ENCODE data around the gene NT5C3B. TPM values are rescaled to one million over a fixed set of nuclear protein-coding genes. Genes with fewer than 3 reads are reported as not detected.
"Not testable (repeated sequence)": the region's sequence is repeated elsewhere in the genome, so short reads cannot be mapped to it uniquely, and the experiment has no call there.

The NT5C3B gene
- total RNA-seq, 1 donor from 2014 or later = 18.3 TPM

- intact Hi-C loops (cut with micrococcal nuclease) = no loop called here
- peak overlapping the region; percentile 97 for H3K27ac ChIP-seq (replicated peaks)
- no peaks in the 10 kb centered on the region for H3K36me3 ChIP-seq
- H3K27me3 ChIP-seq (ENCODE audit: low read depth) = no peaks in the 10 kb centered on the region
- no peaks in the 10 kb centered on the region for H3K9me3 ChIP-seq (replicated peaks)
- H3K4me1 ChIP-seq = peaks cover 100% of the 10 kb centered on the region
- no peak for TF ChIP-seq CTCF (IDR thresholded peaks at IDR 0.05; ENCODE audit: borderline replicate concordance)
- H3K4me3 ChIP-seq = peak overlapping the region; percentile 88
- DNase-seq = peak; percentile 54
These were observed 54.5 kb downstream of the NT5C3B start for GRCh38 chr17:41781404-41782110.

- H3K4me3 ChIP-seq = no peak overlapping the region
- no peak for DNase-seq
- no peaks in the 10 kb centered on the region for H3K9me3 ChIP-seq (replicated peaks)
- H3K27me3 ChIP-seq (ENCODE audit: low read depth) = no peaks in the 10 kb centered on the region
- intact Hi-C loops (cut with micrococcal nuclease) = no loop called here
- peaks cover 100% of the 10 kb centered on the region for H3K4me1 ChIP-seq
- no peak for TF ChIP-seq CTCF (IDR thresholded peaks at IDR 0.05; ENCODE audit: borderline replicate concordance)
- no peaks in the 10 kb centered on the region for H3K36me3 ChIP-seq
- H3K27ac ChIP-seq (replicated peaks) = peak overlapping the region; percentile 97
These were observed 56.1 kb downstream of the NT5C3B start for GRCh38 chr17:41779954-41780353.

- TF ChIP-seq CTCF (IDR thresholded peaks at IDR 0.05; ENCODE audit: borderline replicate concordance) = peak; percentile 28
- Histone ChIP-seq H3K27me3 (ENCODE audit: low read depth) (no peaks in the 10 kb centered on the region), H3K4me1 (peaks cover 100% of the 10 kb centered on the region), H3K4me3 (peak overlapping the region; percentile 39), H3K9me3 (replicated peaks) (no peaks in the 10 kb centered on the region), H3K27ac (replicated peaks) (peak overlapping the region; percentile 97), H3K36me3 (peaks cover 8% of the 10 kb centered on the region)
- DNase-seq = peak; percentile 83
- intact Hi-C loops (cut with micrococcal nuclease) = no loop called here
These were observed 58.4 kb downstream of the NT5C3B start for GRCh38 chr17:41777574-41778188.

- Histone ChIP-seq H3K27me3 (ENCODE audit: low read depth) (no peaks in the 10 kb centered on the region), H3K27ac (replicated peaks) (peak overlapping the region; percentile 97), H3K36me3 (peaks cover 13% of the 10 kb centered on the region), H3K4me3 (peak overlapping the region; percentile 39), H3K9me3 (replicated peaks) (no peaks in the 10 kb centered on the region), H3K4me1 (peaks cover 100% of the 10 kb centered on the region)
- peak; percentile 77 for DNase-seq
- TF ChIP-seq CTCF (IDR thresholded peaks at IDR 0.05; ENCODE audit: borderline replicate concordance) = peak; percentile 77
- intact Hi-C loops (cut with micrococcal nuclease) = no loop called here
These were observed 58.9 kb downstream of the NT5C3B start for GRCh38 chr17:41777157-41777573.

- H3K27me3 ChIP-seq (ENCODE audit: low read depth); DNase-seq; H3K9me3 ChIP-seq (replicated peaks); intact Hi-C loops (cut with micrococcal nuclease): not testable (repeated sequence)
- peaks cover 97% of the 10 kb centered on the region for H3K4me1 ChIP-seq
- peak overlapping the region; percentile 97 for H3K27ac ChIP-seq (replicated peaks)
- peaks cover 21% of the 10 kb centered on the region for H3K36me3 ChIP-seq
- H3K4me3 ChIP-seq = peak overlapping the region; percentile 39
These were observed 59.7 kb downstream of the NT5C3B start for GRCh38 chr17:41776262-41776900.
